HepG2 (cell line): ENCODE data around the gene ZNF804B. TPM values are rescaled to one million over a fixed set of nuclear protein-coding genes. Genes with fewer than 3 reads are reported as not detected.

Experiments used
- ATAC-seq: fragments of 200-7000 bp; cut with Tn5 transposase; 3 replicates; pipeline ENCODE4 v1.9.1; 2020; ENCODE audit warnings: mild to moderate bottlenecking, moderate library complexity
- Bru-seq: library from RNA; stranded (reverse); fragments of 400-500 nt; gene quantifications from one replicate; lab custom pipeline; 2021; lab: Mats Ljungman, UMichigan
- BruChase-seq, 2 experiments: library from RNA; stranded (reverse); fragments of 400-500 nt; gene quantifications; one replicate each; lab custom pipeline; 2021; lab: Mats Ljungman, UMichigan
- BruUV-seq: library from RNA; stranded (reverse); fragments of 400-500 nt; replicated peaks from 2 replicates; lab custom pipeline; 2021; lab: Mats Ljungman, UMichigan
- CTCF ChIA-PET: fragments of 300-600 bp; formaldehyde crosslinking; extraction: SDS; loops from one replicate; lab custom pipeline; 2021; ENCODE audit warnings: low total read pairs, inconsistent platforms, low intra/inter-chr PET ratio; lab: Yijun Ruan, JAX
- POLR2A ChIA-PET: fragments of 350-600 bp; sonication (Branson Sonifier 250); formaldehyde crosslinking; loops from one replicate; lab custom pipeline; 2020; ENCODE audit warnings: antibody characterized with exemption, inconsistent platforms; lab: Yijun Ruan, JAX
- DNase-seq: peaks from one replicate; pipeline ENCODE4 v3.0.0-alpha.2; 2015; ENCODE audit warnings: low spot score
- FAIRE-seq: peaks from 3 replicates; lab custom pipeline; 2011; peaks lifted over from hg19 to GRCh38; lab: Jason Lieb, UNC
- H2AFZ ChIP-seq: one replicate; pipeline ENCODE4 v1.6.1; 2011; ENCODE audit warnings: low read length, inconsistent platforms
- H3K27ac ChIP-seq: fragments of 300-600 bp; 3 replicates; pipeline ENCODE4 v1.8.0; 2011; ENCODE audit warnings: mixed run types, mild to moderate bottlenecking, mixed read lengths, low read length, inconsistent platforms; ENCODE audit not compliant: insufficient read depth; ENCODE audit errors: extremely low read length
- H3K27me3 ChIP-seq, 2 experiments: fragments of 200-600 bp in 1 of 2; 2 replicates in 1 of 2; 3 replicates in 1 of 2; pipeline versions ENCODE4 v1.6.0 to v1.8.0; 2011; ENCODE audit warnings: low read length in 2 of 2, mild to moderate bottlenecking in 2 of 2, moderate library complexity in 2 of 2, inconsistent platforms in 1 of 2; ENCODE audit not compliant: insufficient read depth in 2 of 2, control insufficient read depth in 1 of 2
- H3K36me3 ChIP-seq, 2 experiments: fragments of 200-600 bp in 1 of 2; replicated peaks in 1 of 2; 2 replicates in 1 of 2; 3 replicates in 1 of 2; pipeline versions ENCODE4 v1.5.1 to v1.8.0; 2011; ENCODE audit warnings: low read length in 2 of 2, inconsistent platforms in 1 of 2; ENCODE audit not compliant: insufficient read depth in 2 of 2, control insufficient read depth in 1 of 2
- H3K4me1 ChIP-seq: 2 replicates; pipeline ENCODE4 v1.5.1; 2012; ENCODE audit warnings: low read length, inconsistent platforms; ENCODE audit not compliant: insufficient read depth
- H3K4me2 ChIP-seq: 2 replicates; pipeline ENCODE4 v1.6.0; 2011; ENCODE audit warnings: low read depth, low read length, inconsistent platforms
- H3K4me3 ChIP-seq, 3 experiments: fragments of 200-600 bp in 1 of 3; sonication (generic), shearing (Covaris generic) in 1 of 3; replicated peaks in 1 of 3; 2 replicates each; pipeline ENCODE4 v1.5.1; 2011 to 2016; ENCODE audit warnings: low read length in 3 of 3, inconsistent platforms in 2 of 3, low read depth in 2 of 3, mild to moderate bottlenecking in 2 of 3, control low read depth in 1 of 3, mixed read lengths in 1 of 3; ENCODE audit not compliant: insufficient read depth in 1 of 3
- H3K79me2 ChIP-seq: one replicate; pipeline ENCODE4 v1.6.1; 2011; ENCODE audit warnings: low read length, inconsistent platforms; ENCODE audit not compliant: insufficient read depth
- H3K9ac ChIP-seq: 2 replicates; pipeline ENCODE4 v1.6.0; 2011; ENCODE audit warnings: mild to moderate bottlenecking, low read depth, low read length, inconsistent platforms; ENCODE audit not compliant: insufficient read depth
- H3K9me3 ChIP-seq: 2 replicates; pipeline ENCODE4 v1.5.1; 2012; ENCODE audit warnings: mild to moderate bottlenecking, low read length
- H4K20me1 ChIP-seq: 2 replicates; pipeline ENCODE4 v1.6.0; 2011; ENCODE audit warnings: inconsistent platforms, mild to moderate bottlenecking, low read length, moderate library complexity; ENCODE audit not compliant: insufficient read depth
- EZH2 ChIP-seq: conservative IDR thresholded peaks from 2 replicates; pipeline ENCODE4 v1.6.1; 2012; ENCODE audit warnings: mild to moderate bottlenecking, low read depth, low read length, moderate library complexity
- PHF20 ChIP-seq: sonication (generic); formaldehyde crosslinking; IDR thresholded peaks from 2 replicates; pipeline ENCODE4 v1.5.0; 2020; ENCODE audit warnings: mild to moderate bottlenecking, missing genetic modification reagents
- WGBS: methylation state at CpG from one replicate; pipeline ENCODE4 v1.1.6; 2017; ENCODE audit warnings: low lambda C conversion rate; 5-methylcytosine and 5-hydroxymethylcytosine counted together
- in situ Hi-C: cut with HindIII; loops from 2 replicates; pipeline ENCODE4 v1.10.0; 2017; ENCODE audit warnings: low pct_unique_long_range_greater_than_20kb; ENCODE audit not compliant: extremely low pct_ligation_motif_present
- intact Hi-C: fragments of 100-400 bp; cut with micrococcal nuclease; formaldehyde crosslinking; loops from one replicate; pipeline ENCODE4 v1.10.0; 2022; ENCODE audit not compliant: unreplicated experiment
- long read RNA-seq, 2 experiments: library from RNA in 1 of 2; library from polyadenylated mRNA in 1 of 2; stranded (forward) in 1 of 2; unstranded in 1 of 2; transcript quantifications; one replicate each; pipeline ENCODE4 v2.0.0, GENCODE V29; 2019 to 2022
- polyA minus RNA-seq, 3 experiments: library from RNA; depleted of rRNA, polyadenylated mRNA; stranded (reverse); fragments of >200 nt; gene quantifications; 2 replicates each; pipeline ENCODE4 v1.2.3, GENCODE V29; 2011; ENCODE audit warnings: low replicate concordance in 1 of 3
- polyA plus RNA-seq, 8 experiments: library from polyadenylated mRNA; depleted of rRNA in 3 of 8; stranded (reverse) in 7 of 8; unstranded in 1 of 8; fragments of >200 nt; fragmentation: Illumina TruSeq in 4 of 8; extraction: Trizol in 4 of 8; gene quantifications; 2 replicates each; pipeline versions ENCODE4 v1.2.1 to v1.2.3, GENCODE V29; 2011 to 2016; ENCODE audit warnings: low read depth in 4 of 8, missing spikeins in 1 of 8, mixed read lengths in 1 of 8; ENCODE audit not compliant: insufficient read depth in 1 of 8
- total RNA-seq, 5 experiments: library from RNA; depleted of rRNA; stranded (reverse); fragments of >200 nt; fragmentation: Illumina TruSeq; extraction: Trizol; gene quantifications; 2 replicates each; pipeline ENCODE4 v1.2.3, GENCODE V29; 2016; ENCODE audit warnings: low read depth in 1 of 5

The ZNF804B gene
- not detected in 2 replicates for total RNA-seq (2016; rRNA removed; fragmentation: Illumina TruSeq; extraction: Trizol)
- total RNA-seq (2016; cell fraction: cytosol; rRNA removed; fragmentation: Illumina TruSeq; extraction: Trizol; ENCODE audit: low read depth): not detected in 2 replicates
- not detected in 2 replicates for total RNA-seq (2016; cell fraction: insoluble cytoplasmic fraction; rRNA removed; fragmentation: Illumina TruSeq; extraction: Trizol)
- not detected in 2 replicates for total RNA-seq (2016; cell fraction: membrane; rRNA removed; fragmentation: Illumina TruSeq; extraction: Trizol)
- not detected in 2 replicates for total RNA-seq (2016; cell fraction: nucleus; rRNA removed; fragmentation: Illumina TruSeq; extraction: Trizol)
- polyA plus RNA-seq (2011; rRNA removed): not detected in 2 replicates
- polyA plus RNA-seq (2011; cell fraction: cytosol; rRNA removed): not detected in 2 replicates
- polyA plus RNA-seq (2011; cell fraction: nucleus; rRNA removed): not detected in 2 replicates
- polyA plus RNA-seq (2012): not detected in 2 replicates
- not detected in 2 replicates for polyA plus RNA-seq (2016; cell fraction: cytosol; fragmentation: Illumina TruSeq; extraction: Trizol; ENCODE audit: low read depth)
- polyA plus RNA-seq (2016; cell fraction: insoluble cytoplasmic fraction; fragmentation: Illumina TruSeq; extraction: Trizol; ENCODE audit: low read depth): not detected in 2 replicates
- not detected in 2 replicates for polyA plus RNA-seq (2016; cell fraction: membrane; fragmentation: Illumina TruSeq; extraction: Trizol; ENCODE audit: low read depth)
- not detected in 2 replicates for polyA plus RNA-seq (2016; cell fraction: nucleus; fragmentation: Illumina TruSeq; extraction: Trizol; ENCODE audit: insufficient read depth, low read depth)
- polyA minus RNA-seq (2011; rRNA and poly(A)+ RNA removed; ENCODE audit: low replicate concordance): not detected in 2 replicates
- not detected in 2 replicates for polyA minus RNA-seq (2011; cell fraction: cytosol; rRNA and poly(A)+ RNA removed)
- not detected in 2 replicates for polyA minus RNA-seq (2011; cell fraction: nucleus; rRNA and poly(A)+ RNA removed)
- Bru-seq, nascent RNA: percentile 0 among the genes with signal in this experiment
- BruChase-seq, experiment 1, labeled RNA remaining after a 6-hour chase: not detected
- percentile 1 among the genes with signal in this experiment for BruChase-seq, experiment 2, labeled RNA remaining after a 2-hour chase
- long read RNA-seq, experiment 1: 0 reads
- long read RNA-seq, experiment 2: 0 reads

GRCh38 chr7:88759230-88760135 lies at the start of gene ZNF804B:
TSS of gene ZNF804B (plus strand) at chr7:88759700. CDS start at chr7:88759977, 277 bp downstream.
- TF ChIP-seq PHF20 (CRISPR knock-in tag): no peak
- TF ChIP-seq EZH2: 0 out of 2 replicates have a peak, but pooled peaks have one; percentile 39

More at GRCh38 chr7:88759230-88760135, at the start of gene ZNF804B:
- ATAC-seq (peak; percentile 91), FAIRE-seq (no peak), DNase-seq (no peak)
- 32% methylated on average over 12 of the region's 74 CpGs for WGBS
- H3K4me3 ChIP-seq: peak within 1 kb of the TSS in 1 of 3 experiments; percentile 16; a peak in 1 of 6 replicates
- H3K36me3 ChIP-seq: no peaks in the 10 kb centered on the region
- in situ Hi-C loops: no loop called here
- H3K9ac ChIP-seq: no peak within 1 kb of the TSS
- H2AFZ ChIP-seq: peak within 1 kb of the TSS; percentile 27
- H4K20me1 ChIP-seq: no peaks in the 10 kb centered on the region
- ChIA-PET POLR2A (no interaction called here), CTCF (no interaction called here)
- H3K4me1 ChIP-seq: no peaks in the 10 kb centered on the region
- H3K27me3 ChIP-seq: peaks cover 0 to 22% of the 10 kb centered on the region in 2 experiments; a peak in 2 of 5 replicates
- no peaks in the 10 kb centered on the region for H3K79me2 ChIP-seq
- peak within 1 kb of the TSS; percentile 18; the same call in 1 of the 2 replicates for H3K4me2 ChIP-seq
- intact Hi-C loops: no loop called here
- no peaks in the 10 kb centered on the region for H3K9me3 ChIP-seq
- BruUV-seq: no TSS peak
- no peak within 1 kb of the TSS for H3K27ac ChIP-seq
